Measurements from ENCODE around the gene DNAJC6.

DNA sequence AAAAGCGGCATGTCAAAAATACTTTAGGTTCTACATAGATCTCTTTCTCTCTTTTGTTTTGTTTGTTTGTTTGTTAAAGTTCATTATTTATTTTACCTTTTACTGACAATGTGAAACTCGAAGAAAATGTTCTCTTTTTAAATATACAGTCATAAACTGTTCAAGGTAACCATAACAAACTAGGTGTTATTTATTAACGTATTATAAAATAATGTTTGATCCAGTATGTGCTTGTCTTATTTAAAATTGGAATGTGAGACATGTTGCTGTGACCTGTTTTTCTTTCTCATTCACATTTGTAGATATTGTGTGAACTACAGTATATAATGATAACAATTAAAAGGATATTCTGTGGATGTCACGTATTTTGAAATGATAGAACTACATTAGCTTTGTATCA, 105.2 kb downstream of the DNAJC6 start:
- TF ChIP-seq CTCF (IDR thresholded peaks at IDR 0.05) = no peak
- TF ChIP-seq POLR2A (IDR thresholded peaks at IDR 0.05) = no peak
